HG03432 (cell line): Measurements from ENCODE around the gene ZNF286A.
"Not testable (repeated sequence)": the region's sequence is repeated elsewhere in the genome, so short reads cannot be mapped to it uniquely, and the experiment has no call there.

Experiments
- ATAC-seq: cut with Tn5 transposase; IDR thresholded peaks from one replicate; pipeline ENCODE4 v1.9.1; 2021; ENCODE audit warnings: mild to moderate bottlenecking, moderate library complexity; ENCODE audit not compliant: unreplicated experiment

The ZNF286A gene

DNA sequence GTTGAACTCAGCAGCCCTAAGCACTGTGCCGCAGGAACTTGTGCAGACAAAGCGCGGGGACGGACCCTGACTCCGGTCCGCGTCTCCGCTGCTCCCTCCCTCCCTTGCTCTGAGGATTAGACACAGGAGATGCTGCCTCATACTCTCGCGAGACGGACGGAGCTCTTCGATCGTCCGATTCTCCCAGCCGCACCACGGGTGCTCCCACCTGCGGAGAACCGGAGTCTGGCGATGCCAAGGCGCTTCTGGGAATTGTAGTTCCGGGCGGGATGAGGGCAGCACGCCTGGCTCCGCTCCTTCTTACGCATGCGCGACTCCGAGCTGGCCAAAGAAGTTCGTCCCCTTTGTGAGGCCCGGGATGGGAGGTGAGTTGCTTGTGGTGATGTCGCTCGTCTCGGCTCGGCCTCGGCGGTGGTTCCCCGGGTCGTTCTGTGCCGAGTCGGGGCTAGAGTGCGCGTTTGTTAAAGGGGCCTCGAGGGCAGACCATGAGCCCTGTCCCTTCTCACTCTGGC lies at the start of gene ZNF286A:
TSS of gene ZNF286A (plus strand) at position 340 of the 512 bp plus-strand sequence. CDS start 578 bp downstream, outside the sequence.
- ATAC-seq, result peak; percentile 98

DNA sequence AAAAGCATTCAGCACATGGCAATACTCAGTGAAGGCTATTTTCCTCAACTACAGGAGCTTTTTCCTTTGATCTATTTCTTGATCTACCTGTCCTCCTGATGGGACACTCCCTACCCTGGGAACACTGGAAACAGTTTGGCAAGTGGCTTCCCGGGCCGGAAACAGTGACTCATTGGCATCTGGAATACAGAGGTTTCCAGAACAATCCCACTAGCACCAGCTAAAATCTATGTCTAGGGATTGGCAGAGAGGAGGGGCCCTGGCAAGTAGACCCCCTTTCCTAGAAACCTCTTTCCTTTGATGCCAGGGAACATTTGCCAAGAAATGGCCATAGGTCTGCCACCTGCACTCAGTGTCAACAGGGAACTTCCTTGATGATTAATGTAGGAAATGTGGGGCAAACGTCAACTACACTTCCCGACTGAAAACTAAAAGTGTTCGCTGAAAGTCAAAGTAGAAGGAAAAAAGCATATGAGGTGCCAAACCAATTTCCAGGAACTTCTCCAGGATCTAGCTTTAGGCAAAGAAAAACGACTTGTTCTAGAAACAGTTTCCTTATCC lies 49.6 kb upstream of the ZNF286A start:
- no peak for ATAC-seq

DNA sequence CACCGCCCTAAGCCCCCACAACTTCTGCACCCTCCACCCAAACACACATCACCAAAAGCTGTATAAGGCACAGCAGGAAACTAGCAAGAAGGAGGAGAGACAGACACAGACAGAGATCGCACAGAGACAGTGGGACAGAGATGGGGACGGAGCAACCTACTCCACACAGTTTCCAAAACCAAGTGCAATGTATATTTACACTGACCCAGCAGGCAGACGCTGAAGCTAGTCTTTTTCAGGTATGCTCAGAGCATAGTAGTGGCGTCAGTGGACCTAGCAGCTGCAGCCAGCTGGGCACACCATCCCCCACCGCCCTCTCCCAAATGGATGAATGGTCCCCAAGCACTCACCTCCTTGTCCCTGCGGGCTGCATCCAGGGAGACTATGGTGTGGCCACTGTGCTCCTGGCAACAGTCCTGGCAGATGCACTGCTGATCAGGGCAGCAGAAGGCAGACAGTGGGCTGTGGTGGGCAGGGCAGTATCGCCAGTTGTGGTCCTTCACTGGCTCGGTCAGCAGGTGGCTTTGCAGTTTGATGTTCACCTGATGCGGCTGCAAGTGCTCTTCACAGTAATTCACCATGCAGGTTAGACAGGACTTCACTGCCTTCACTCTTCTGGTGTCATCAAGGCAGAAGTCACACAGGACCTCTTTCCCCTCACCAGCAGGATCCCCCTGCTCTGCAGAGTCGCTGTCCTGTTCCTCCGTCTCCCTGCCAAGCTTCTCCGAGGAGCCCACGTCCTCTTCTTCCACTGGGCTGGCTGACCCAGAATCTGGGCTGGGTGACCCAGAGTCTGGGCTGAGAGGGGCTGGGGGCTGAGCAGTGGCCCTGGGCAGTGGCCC lies 48.6 kb upstream of the ZNF286A start:
- ATAC-seq, result no peak

DNA sequence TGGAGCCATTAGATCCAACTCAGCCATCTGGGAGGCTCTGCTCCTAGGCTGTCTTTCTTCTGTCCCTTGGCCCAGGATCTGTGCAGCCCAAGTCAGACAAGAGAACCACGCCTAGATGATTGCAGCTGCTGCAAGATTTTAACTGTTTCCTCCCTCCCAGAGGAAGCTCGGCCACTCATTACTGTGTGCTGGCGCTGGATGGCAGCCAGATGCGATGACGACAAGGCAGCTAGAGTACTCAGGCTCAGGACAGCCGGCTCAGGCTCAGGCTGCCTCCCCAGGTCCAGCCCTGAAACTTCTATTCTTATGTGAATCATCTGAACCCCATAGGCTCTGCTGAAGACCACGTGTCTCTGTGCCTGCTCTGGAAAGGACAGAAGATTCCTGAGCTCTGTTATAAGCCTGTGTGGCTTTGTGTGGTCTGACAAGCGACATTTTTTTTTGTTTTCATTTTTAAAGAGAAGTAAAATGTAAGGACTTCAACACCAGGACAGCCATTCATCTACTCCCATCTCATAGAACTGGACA lies 47.9 kb upstream of the ZNF286A start:
- ATAC-seq, result peak; percentile 86

DNA sequence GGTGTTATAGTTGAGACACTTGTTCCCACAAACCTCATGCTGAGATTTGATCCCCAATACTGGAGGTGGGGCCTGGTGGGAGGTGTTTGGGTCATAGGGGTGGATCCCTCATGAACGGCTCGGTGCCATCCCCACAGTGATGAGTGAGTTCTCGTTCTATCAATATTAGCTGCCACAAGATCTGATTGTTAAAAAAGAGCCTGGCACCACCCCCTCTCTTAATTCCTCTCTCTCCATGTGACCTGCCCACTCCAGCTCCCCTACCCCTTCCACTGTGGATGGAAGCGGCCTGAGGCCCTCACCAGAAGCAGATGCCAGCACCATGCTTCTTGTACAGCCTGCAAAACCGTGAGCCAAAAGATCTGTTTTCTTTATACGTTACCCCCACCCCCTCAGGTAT lies 46.6 kb upstream of the ZNF286A start:
- no peak for ATAC-seq

DNA sequence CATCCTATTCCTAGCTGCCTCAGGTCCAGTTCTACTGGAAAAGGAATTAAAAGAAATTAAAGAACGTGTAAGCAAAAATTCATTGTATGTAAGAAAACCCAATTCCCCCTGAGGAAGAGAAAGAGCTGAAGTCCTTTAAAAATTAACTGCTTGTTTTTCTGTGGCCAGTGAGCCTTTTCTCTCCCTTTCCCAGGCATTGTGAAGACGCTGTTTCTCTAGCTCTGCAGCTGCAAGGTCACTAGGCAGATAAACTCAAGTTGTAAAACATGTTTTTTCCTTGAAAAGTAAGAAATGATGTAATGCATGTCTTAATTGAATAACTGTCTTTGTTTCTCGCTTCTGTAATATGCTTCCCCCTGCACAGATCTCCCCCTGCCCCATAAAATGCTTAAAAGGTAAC lies 45.2 kb upstream of the ZNF286A start:
- ATAC-seq, result not testable (repeated sequence)

DNA sequence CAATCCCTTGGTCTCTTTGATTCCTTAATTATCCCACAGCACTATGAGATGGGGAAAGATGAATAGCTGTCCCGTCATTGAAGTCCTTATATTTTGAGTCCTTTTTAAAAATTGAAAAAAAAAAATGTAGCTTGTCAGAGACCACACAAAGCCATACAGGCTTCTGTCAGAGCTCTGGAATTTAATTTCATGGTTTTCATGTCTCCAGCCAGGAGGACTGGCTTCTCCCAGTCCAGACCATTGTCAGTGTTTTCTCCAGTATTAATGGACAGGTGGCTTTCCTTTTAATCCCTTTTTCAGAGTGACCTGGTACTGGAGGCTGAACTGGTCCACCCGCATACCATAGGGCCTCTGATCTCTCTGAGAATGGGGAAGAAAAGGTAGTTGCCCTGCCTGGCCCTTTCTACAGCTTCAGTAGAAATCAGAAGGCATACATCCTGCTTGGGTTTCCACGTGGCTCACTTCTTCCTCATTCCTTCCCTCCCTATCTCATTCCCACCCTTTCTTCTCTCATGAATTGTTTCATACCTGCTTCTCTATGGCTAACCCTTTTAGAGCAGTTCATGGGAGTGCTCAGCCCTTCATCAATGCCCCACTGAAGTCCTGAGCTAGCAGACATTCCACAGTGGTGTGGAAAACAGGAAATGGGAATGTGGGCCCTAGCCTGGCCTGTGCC lies 44.5 kb upstream of the ZNF286A start:
- no peak for ATAC-seq

DNA sequence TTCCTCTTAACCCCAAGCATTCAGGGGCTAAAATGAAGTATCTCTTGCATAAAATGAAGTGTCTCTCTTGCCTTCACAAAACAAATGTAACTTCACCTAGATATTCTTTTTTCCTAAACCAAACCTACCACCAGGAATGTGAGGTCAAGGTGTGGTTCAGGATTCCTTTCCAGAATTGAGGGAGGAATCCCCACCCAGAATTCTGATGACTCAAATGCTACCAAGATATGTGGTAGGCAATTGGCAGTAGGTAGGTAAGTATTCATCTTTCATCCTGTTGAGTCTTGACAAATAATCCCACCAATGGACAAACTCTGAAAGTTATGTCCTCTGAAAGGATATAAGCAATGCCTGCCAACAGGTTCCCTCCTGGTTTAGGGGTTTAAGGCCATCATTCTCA lies 41.7 kb upstream of the ZNF286A start:
- ATAC-seq, result no peak

DNA sequence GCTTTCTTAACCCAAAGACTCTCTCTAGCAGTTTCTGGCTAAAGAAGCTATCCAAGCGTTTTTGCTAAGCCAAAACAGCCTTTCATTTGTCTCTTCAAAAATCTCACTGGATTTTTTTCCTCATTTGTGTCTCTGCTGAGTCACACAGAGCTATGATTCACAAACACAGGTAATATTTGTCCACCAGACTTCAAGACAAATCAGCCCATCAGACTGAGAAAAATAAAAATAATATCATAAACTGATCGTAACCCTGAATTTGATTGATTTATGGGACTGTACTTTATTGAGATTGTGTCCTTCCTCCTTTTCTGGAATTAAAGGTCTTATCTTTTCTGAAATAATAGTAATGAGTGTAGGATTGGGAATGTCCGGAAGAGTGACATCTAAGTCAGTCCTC lies 41.3 kb upstream of the ZNF286A start:
- no peak for ATAC-seq

DNA sequence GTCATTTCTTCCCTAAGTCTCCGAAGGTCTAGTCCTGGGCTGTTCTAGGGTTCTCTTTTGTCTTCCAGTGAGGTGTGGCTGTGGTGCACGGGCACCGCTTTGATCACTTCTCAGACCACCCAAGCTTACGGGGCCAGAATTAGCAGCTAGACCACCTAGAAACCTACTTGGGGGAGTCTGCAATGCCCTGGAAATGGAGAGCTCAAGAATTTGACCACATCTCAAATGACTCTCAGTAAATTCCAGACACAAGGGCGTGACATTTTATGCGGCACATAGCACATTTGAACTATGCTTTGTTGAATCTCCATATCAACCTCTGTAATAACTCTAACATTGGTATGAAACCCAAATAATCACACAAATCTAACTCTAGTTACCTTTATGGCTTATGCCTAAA lies 40.3 kb upstream of the ZNF286A start:
- no peak for ATAC-seq

DNA sequence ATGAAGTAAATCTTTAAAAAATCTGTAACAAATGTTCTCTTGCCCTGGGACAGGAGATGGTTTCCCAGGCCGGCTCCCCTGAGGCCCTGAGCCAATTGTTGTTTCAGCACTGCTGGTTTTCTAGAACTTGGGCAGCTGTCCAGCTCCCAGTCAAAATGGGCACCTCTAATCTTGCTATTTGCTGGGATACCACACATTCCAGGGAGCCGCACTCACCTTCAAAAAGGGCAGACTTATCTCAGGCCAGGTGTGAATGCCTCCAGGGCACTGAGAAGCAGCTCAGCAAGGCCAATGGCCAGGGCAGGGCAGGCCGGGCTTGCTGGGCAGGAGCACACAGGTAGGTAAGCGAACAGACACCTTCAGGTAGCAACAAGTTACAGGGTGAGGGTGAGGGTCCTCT lies 39.9 kb upstream of the ZNF286A start:
- no peak for ATAC-seq

DNA sequence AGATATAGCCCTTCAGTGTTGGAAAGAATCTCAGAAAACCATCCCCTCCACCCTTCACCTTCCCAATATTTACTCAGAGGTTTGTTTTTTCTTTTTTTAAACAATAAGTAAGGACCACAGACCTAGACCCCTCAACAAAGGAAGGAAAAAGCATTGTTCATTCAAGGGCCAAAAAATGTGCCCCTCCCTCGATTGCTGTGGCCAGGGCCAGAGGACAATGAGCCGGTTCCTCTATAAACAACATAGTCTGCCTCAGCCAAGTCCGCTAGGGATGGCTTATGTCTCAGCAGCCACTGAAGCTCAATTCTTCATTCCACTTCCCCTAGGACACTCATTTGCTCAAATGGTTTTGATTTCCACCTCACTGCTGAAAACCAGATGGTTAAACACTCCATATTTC lies 39.5 kb upstream of the ZNF286A start:
- no peak for ATAC-seq

DNA sequence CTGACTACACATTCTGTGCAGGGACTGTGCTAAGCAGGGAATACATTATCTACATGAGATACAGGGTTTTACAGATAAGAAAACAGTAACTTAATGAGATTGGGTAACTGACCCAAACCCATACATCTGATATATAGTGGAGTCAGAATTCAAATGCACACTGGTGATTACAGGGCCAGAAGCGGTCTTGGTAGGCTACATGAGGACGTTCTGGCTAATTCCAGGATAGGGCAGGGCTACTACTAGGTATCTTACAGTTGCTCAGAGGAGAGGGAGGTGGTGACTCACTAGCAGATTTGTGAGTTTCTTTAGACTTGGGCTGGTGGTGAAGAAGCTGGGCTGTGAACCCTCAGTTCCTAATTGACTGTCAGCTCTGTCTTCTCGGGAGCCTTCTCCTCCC lies 36.9 kb upstream of the ZNF286A start:
- no peak for ATAC-seq

DNA sequence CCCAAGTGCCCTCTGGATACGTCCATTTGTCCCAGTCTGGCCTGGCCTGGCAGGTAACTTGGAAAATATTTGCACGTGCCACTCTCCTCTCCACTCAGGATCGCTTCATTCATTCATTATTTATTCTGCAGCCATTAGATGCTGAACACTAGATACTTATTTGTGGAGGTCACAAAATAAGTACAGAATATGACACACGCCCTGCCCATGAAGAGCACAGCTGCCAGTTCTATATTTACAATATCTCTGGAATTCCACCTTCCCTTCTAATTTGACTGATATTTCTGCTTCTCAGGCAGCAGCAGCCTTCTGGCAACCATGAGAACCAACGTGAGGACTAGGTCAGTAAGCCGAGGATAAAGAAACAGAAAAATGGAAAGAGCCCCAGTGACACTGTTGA lies 36.4 kb upstream of the ZNF286A start:
- no peak for ATAC-seq

DNA sequence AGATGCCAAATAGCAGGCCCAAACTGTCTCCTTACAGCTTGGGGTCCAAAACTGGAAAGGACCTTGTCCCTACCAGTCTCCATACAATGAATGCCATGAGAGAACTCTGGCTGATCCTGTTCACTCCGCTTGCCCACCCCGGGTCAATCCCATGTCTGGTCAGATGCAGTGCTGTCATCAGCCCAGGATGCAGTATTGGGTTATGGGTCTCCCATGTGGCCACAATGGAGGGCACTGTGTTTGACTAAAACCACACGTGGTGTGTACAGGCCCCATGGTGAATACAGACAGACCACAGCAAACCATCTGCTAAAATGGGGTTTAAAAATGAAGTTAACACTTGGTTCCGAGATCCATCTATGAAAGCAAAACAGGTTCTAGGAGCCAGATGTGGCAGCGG lies 35.9 kb upstream of the ZNF286A start:
- no peak for ATAC-seq

DNA sequence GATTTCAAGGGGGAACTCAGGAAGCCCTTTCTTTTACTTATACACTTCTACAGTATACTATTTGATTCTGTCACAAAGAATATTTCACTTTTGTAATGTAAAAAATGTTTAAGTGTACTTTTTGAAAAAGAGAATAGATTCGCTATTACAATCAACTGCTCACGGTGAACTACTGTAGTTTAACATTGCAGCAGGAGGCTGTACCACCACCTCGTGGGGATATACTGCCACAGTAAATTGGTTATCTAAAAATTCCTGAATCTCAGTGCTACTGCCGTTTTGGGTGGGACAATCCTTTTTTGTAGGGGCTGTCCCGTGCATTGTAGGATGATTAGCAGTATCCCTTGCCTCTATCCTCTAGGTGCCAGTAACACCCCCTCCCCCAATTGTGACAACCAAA lies 30.0 kb upstream of the ZNF286A start:
- not testable (repeated sequence) for ATAC-seq

DNA sequence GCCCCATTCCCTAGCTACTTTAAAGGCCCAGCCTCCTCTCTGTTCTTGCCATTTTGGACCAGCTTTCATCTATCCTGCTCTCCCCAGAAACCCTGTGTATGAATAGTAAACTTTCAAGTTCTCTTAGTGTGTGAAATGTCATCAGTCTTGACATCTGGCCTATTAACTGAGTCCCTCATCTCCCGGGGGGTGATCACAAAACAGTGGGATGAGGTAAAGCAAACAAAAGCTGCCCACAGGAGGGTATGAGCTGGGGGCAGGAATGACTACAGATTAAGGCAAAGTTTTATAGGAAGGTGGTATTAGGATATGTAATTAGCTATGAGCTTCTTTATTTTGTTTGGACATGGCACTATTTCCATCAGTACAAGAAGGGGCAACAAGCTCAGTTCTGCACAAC lies 24.9 kb upstream of the ZNF286A start:
- not testable (repeated sequence) for ATAC-seq

DNA sequence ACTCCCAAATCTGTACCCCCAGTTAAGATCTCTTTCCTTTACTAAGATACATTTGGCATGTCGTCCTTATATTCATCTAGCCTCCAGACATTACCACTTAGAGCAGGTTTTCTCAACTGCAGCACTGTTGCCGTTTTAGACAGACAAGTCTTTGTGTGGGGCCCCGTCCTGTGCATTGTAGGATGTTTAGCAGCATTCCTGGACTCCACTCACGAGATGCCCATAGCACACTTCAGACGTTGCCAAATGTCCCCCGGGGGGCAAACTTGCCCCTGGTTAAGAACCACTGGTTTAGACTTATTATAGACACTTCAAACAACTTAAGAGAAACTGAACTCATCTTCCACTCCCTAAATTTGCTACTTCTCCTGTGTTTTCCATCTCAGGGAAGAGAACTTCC lies 23.6 kb upstream of the ZNF286A start:
- ATAC-seq, result not testable (repeated sequence)

DNA sequence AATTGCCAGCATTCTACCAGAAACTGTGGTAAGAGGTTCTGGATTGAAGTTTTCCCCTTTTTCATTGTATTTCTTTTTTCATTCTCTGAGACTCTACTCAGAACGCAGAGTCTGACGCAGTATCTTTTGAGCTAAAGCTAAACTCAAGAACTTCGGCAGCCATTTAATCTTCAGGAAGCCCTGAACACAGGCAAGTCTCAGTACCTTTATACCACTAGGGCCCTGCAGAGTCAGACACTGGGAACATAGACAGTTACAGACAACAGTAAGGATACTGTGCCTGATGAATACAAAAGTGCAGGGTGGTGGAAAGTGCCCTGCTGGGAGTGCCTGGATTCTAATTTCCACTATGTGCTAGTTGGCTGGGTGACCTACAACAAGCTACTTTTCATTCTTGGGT lies 16.4 kb upstream of the ZNF286A start:
- ATAC-seq, result not testable (repeated sequence)

DNA sequence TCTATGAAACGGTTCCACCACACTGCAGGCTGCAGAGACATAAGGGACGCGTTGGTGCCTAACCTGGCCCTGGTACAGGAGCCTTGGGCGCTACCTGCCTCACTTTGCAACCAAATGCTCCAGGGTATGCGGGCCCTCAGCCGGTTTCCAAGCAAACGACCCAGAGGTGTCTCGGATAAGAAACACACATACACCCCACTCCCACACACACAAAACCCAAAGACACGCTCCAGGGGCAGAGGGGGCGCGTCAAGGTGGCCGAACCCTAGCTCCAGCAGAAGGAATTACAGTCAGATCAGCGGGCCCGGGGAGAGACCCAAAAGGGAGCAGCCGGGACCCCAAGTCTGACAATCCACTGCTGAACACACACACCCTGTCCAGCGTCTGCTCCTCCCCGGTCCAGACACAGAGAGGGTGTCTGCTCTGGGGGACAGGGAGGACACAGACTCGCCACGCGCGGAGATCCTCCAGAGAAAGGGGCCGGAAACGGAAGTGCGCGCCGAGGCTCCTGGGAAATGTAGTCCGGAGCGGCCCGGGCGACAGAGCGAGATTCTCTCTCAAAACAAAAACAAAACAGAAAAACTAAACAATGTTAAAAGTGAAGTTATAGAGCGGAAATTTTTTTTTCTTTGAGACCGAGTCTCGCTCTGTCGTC lies 15.6 kb upstream of the ZNF286A start, which contains the start of gene TRIM16:
TSS of gene TRIM16 (minus strand) at position 488 of the 655 bp plus-strand sequence. CDS start 32,702 bp downstream, outside the sequence.
- ATAC-seq, result peak; percentile 97

DNA sequence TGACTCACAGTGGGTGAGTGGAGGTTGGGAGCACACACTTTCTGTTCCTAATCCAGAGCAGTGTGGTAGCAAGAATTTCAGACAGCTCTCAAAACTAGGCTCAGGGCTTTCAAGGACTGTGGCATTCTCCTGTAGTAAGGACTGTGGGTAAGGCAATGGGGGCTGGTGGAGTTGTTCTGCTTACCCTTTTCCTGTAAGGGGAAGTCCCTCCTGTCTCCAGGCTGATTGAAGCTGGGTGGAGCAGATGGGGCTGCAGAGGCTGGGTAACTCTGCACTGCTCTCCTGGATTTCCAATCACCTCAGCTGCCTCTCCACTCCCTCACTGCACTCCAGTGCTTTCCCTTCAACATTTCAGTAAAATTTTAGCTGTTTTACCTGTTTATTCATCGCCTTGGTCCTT lies 12.1 kb upstream of the ZNF286A start:
- not testable (repeated sequence) for ATAC-seq
